ENCODE results near the gene RIPK1. TPM values are rescaled to one million over a fixed set of nuclear protein-coding genes. Genes with fewer than 3 reads are reported as not detected.

RIPK1 gene
- polyA plus RNA-seq, 2 of the 4 experiments (the other 2 are of a cell fraction) = 10.6 to 14.3 TPM

- TF ChIP-seq PHF8 (IDR thresholded peaks at IDR 0.05; ENCODE audit: borderline replicate concordance, low read depth) = no peak
- TF ChIP-seq CHD2 (IDR thresholded peaks at IDR 0.05; ENCODE audit: low read length, partially characterized antibody) = no peak
- TF ChIP-seq ATOH8 (CRISPR knock-in tag; IDR thresholded peaks at IDR 0.05; ENCODE audit: low read depth) = no peak
- no peak for TF ChIP-seq EHF (CRISPR knock-in tag; IDR thresholded peaks at IDR 0.05)
- no peak for TF ChIP-seq RARB (CRISPR knock-in tag; IDR thresholded peaks at IDR 0.05)
- no peak for TF ChIP-seq NFE2L2 (conservative IDR thresholded peaks at IDR 0.05; ENCODE audit: low read length)
- TF ChIP-seq MAFK (IDR thresholded peaks at IDR 0.05; ENCODE audit: partially characterized antibody) = no peak
- no peak for TF ChIP-seq HOXB13 (CRISPR knock-in tag; IDR thresholded peaks at IDR 0.05; ENCODE audit: low read depth)
- TF ChIP-seq RCOR1 (IDR thresholded peaks at IDR 0.05; ENCODE audit: low read depth, low read length) = no peak
- no peak for TF ChIP-seq CEBPB (IDR thresholded peaks at IDR 0.05)
- no peak for TF ChIP-seq TFCP2L1 (CRISPR knock-in tag; IDR thresholded peaks at IDR 0.05)
- no peak for TF ChIP-seq JUNB (IDR thresholded peaks at IDR 0.05)
- TF ChIP-seq USF2 (IDR thresholded peaks at IDR 0.05) = no peak
- TF ChIP-seq HDAC2 (IDR thresholded peaks at IDR 0.05) = no peak
- no peak for TF ChIP-seq FOXS1 (CRISPR knock-in tag; IDR thresholded peaks at IDR 0.05)
- TF ChIP-seq GATA3 (IDR thresholded peaks at IDR 0.05; ENCODE audit: borderline replicate concordance) = no peak
- TF ChIP-seq ESRRA (IDR thresholded peaks at IDR 0.05; ENCODE audit: borderline replicate concordance, low read length) = no peak
- TF ChIP-seq HOXB5 (CRISPR knock-in tag; IDR thresholded peaks at IDR 0.05) = no peak
- no peak for TF ChIP-seq MAZ (IDR thresholded peaks at IDR 0.05; ENCODE audit: borderline replicate concordance, low read depth, low read length)
- H3K4me3 ChIP-seq = no peak overlapping the region
- POLR2A ChIA-PET = no interaction called here
- CTCF ChIA-PET = interaction anchor here (1.4 kb wide), 1 partner anchor 9 kb away, joined by 3 read pairs; no protein-coding TSS in a partner anchor
- H3K27ac ChIP-seq = no peak overlapping the region
- H3K4me2 ChIP-seq = no peak overlapping the region
- H3K4me1 ChIP-seq = peaks cover 14% of the 10 kb centered on the region
- H3K9me3 ChIP-seq = no peaks in the 10 kb centered on the region
- ATAC-seq (no peak), FAIRE-seq (no peak), DNase-seq (ENCODE audit: low read depth in 1 of 2, low spot score in 1 of 2) (no peak)
These were observed 74.2 kb downstream of the RIPK1 start for GRCh38 chr6:3142536-3142935.

- WGBS (ENCODE audit: missing lambda C conversion rate) = 86% methylated on average over 6 of the region's 6 CpGs
These were observed 74.9 kb downstream of the RIPK1 start for GRCh38 chr6:3143158-3143557.

More at GRCh38 chr6:3143158-3143557, 74.9 kb downstream of the RIPK1 start:
- ChIA-PET CTCF (interaction anchor here (1.4 kb wide), 1 partner anchor 8 kb away, joined by 3 read pairs; no protein-coding TSS in a partner anchor), POLR2A (no interaction called here)
- Histone ChIP-seq H3K4me2 (no peak overlapping the region), H3K9me3 (no peaks in the 10 kb centered on the region), H3K27ac (no peak overlapping the region), H3K4me1 (peaks cover 14% of the 10 kb centered on the region), H3K4me3 (no peak overlapping the region)
- DNase-seq (ENCODE audit: low read depth in 1 of 2, low spot score in 1 of 2) = no peak
- no peak for FAIRE-seq
- no peak for ATAC-seq
- TF ChIP-seq ZNF302 (CRISPR knock-in tag; IDR thresholded peaks at IDR 0.05) = no peak
- TF ChIP-seq ZFP36 (IDR thresholded peaks at IDR 0.05; ENCODE audit: borderline replicate concordance, partially characterized antibody) = no peak
- TF ChIP-seq HMGXB4 (CRISPR knock-in tag; IDR thresholded peaks at IDR 0.05; ENCODE audit: borderline replicate concordance) = no peak
- TF ChIP-seq ZC3H11A (IDR thresholded peaks at IDR 0.05) = no peak
- TF ChIP-seq SREBF2 (IDR thresholded peaks at IDR 0.05) = no peak
- no peak for TF ChIP-seq RAD21 (conservative IDR thresholded peaks at IDR 0.05 in 1 of 2, IDR thresholded peaks at IDR 0.05 in 1 of 2)
- TF ChIP-seq MYC (IDR thresholded peaks at IDR 0.05; ENCODE audit: borderline replicate concordance, low read length) = no peak
- TF ChIP-seq PBX3 (IDR thresholded peaks at IDR 0.05) = no peak
- TF ChIP-seq JUN (IDR thresholded peaks at IDR 0.05) = no peak
- no peak for TF ChIP-seq MAZ (IDR thresholded peaks at IDR 0.05; ENCODE audit: borderline replicate concordance, low read depth, low read length)
- TF ChIP-seq BCL3 (IDR thresholded peaks at IDR 0.05) = no peak
- TF ChIP-seq USF2 (IDR thresholded peaks at IDR 0.05) = no peak
- no peak for TF ChIP-seq E2F6 (IDR thresholded peaks at IDR 0.05; ENCODE audit: borderline replicate concordance, low read depth)
